Ascending aorta (tissue), 2 donors: ENCODE results near the gene STT3B. TPM values are rescaled to one million over a fixed set of nuclear protein-coding genes. Genes with fewer than 3 reads are reported as not detected.
"Not testable (repeated sequence)": the region's sequence is repeated elsewhere in the genome, so short reads cannot be mapped to it uniquely, and the experiment has no call there.

ENCODE experiments used
- DNase-seq, 2 donors: peaks; one replicate each; pipeline ENCODE4 v3.0.0-alpha.2; 2019; ENCODE audit warnings: low spot score in 2 of 2
- H3K27ac ChIP-seq, 2 donors: fragments of 200-600 bp; sonication (generic); one replicate each; pipeline ENCODE4 v1.5.1; 2016 to 2017; ENCODE audit warnings: mild to moderate bottlenecking in 1 of 2
- H3K27me3 ChIP-seq: fragments of 200-600 bp; sonication (generic); one replicate; pipeline ENCODE4 v1.5.1; 2017
- H3K36me3 ChIP-seq, 2 donors: fragments of 200-600 bp; sonication (generic); one replicate each; pipeline ENCODE4 v1.5.1; 2016
- H3K4me1 ChIP-seq, 2 donors: fragments of 200-600 bp; sonication (generic); one replicate each; pipeline ENCODE4 v1.5.1; 2016 to 2017; ENCODE audit warnings: mild to moderate bottlenecking in 1 of 2
- H3K4me3 ChIP-seq, 2 donors: fragments of 200-600 bp; sonication (generic); one replicate each; pipeline ENCODE4 v1.5.1; 2016 to 2017; ENCODE audit warnings: mild to moderate bottlenecking in 1 of 2
- H3K9me3 ChIP-seq, 2 donors: fragments of 200-600 bp; sonication (generic); one replicate each; pipeline ENCODE4 v1.5.1; 2016
- CTCF ChIP-seq, 3 experiments: fragments of 200-600 bp in 2 of 3; fragments of 450-650 bp in 1 of 3; sonication (generic) in 2 of 3; IDR thresholded peaks; one replicate each; pipeline ENCODE4 v1.5.1; 2016 to 2019; ENCODE audit warnings: antibody characterized with exemption in 3 of 3, mild to moderate bottlenecking in 1 of 3, moderate library complexity in 1 of 3
- intact Hi-C: fragments of 100-400 bp; cut with DNase I; formaldehyde crosslinking; loops from one replicate; pipeline ENCODE4 v1.15.1; 2023
- total RNA-seq: library from RNA; depleted of rRNA; stranded (reverse); fragments of >200 nt; gene quantifications from one replicate; pipeline ENCODE4 v1.1.0, GENCODE V29; 2016

The STT3B gene
- total RNA-seq, 1 donor from 2014 or later, result 79.5 TPM

GRCh38 chr3:31502803-31503221, 29.9 kb upstream of the STT3B start:
- Histone ChIP-seq H3K36me3 (no peaks in the 10 kb centered on the region), H3K27me3 (no peaks in the 10 kb centered on the region), H3K27ac (no peak overlapping the region), H3K9me3 (no peaks in the 10 kb centered on the region), H3K4me3 (no peak overlapping the region), H3K4me1 (no peaks in the 10 kb centered on the region)
- no peak for DNase-seq
- TF ChIP-seq CTCF (IDR thresholded peaks at IDR 0.05), result no peak
- intact Hi-C loops, result no loop called here

GRCh38 chr3:31503456-31503855, 29.3 kb upstream of the STT3B start:
- Histone ChIP-seq H3K4me1 (no peaks in the 10 kb centered on the region), H3K9me3 (no peaks in the 10 kb centered on the region), H3K27me3 (no peaks in the 10 kb centered on the region), H3K27ac (no peak overlapping the region), H3K4me3 (no peak overlapping the region), H3K36me3 (no peaks in the 10 kb centered on the region)
- no peak for TF ChIP-seq CTCF (IDR thresholded peaks at IDR 0.05)
- DNase-seq, result no peak
- intact Hi-C loops, result no loop called here

GRCh38 chr3:31504230-31504629, 28.5 kb upstream of the STT3B start:
- intact Hi-C loops, result no loop called here
- Histone ChIP-seq H3K36me3 (no peaks in the 10 kb centered on the region), H3K9me3 (no peaks in the 10 kb centered on the region), H3K4me1 (no peaks in the 10 kb centered on the region), H3K4me3 (no peak overlapping the region), H3K27ac (no peak overlapping the region), H3K27me3 (no peaks in the 10 kb centered on the region)
- no peak for DNase-seq
- TF ChIP-seq CTCF (IDR thresholded peaks at IDR 0.05), result no peak

DNA sequence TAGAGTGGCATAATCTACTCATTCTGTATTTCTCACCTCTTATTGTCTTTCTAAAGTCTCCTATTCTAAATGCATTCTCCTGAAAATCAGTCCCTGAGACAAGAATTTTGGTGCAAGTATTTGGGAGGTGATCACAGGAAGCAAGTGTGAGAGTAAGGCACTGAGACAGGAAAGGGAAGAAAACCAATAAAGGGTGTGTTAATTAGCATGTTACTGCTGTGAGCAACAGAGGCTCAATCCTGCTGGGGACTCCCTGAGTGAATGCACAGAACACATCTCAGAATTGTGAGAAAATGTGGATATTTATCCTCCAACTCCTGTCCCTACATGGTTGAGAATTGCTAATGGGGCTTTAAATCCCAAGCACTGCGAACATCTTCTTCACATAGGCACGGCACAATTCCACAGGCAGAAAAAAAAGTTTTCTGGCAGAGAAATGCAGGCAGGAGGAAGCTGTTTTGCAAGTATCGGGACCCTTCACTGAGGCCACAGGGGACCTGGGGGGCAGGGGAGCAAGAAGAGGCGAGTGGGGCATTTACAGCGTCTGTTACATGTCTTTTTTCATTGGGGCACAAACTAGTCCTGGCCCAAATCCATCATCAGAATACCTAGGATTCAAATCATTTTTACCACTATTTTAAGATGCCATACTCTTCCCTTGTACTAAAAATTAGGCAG, 27.2 kb upstream of the STT3B start:
- no peak for TF ChIP-seq CTCF (IDR thresholded peaks at IDR 0.05)
- no peak overlapping the region for H3K4me3 ChIP-seq
- no peaks in the 10 kb centered on the region for H3K4me1 ChIP-seq
- intact Hi-C loops, result no loop called here
- no peaks in the 10 kb centered on the region for H3K27me3 ChIP-seq
- no peak overlapping the region for H3K27ac ChIP-seq
- H3K36me3 ChIP-seq, result no peaks in the 10 kb centered on the region
- no peaks in the 10 kb centered on the region for H3K9me3 ChIP-seq
- no peak for DNase-seq

GRCh38 chr3:31506515-31506914, 26.2 kb upstream of the STT3B start:
- intact Hi-C loops, H3K4me3 ChIP-seq, H3K4me1 ChIP-seq, DNase-seq, H3K27ac ChIP-seq, H3K36me3 ChIP-seq, H3K27me3 ChIP-seq, H3K9me3 ChIP-seq: not testable (repeated sequence)

GRCh38 chr3:31508452-31509146, 24.1 kb upstream of the STT3B start:
- no peak for TF ChIP-seq CTCF (IDR thresholded peaks at IDR 0.05)
- Histone ChIP-seq H3K4me3 (no peak overlapping the region), H3K27ac (no peak overlapping the region), H3K9me3 (no peaks in the 10 kb centered on the region), H3K36me3 (no peaks in the 10 kb centered on the region), H3K27me3 (no peaks in the 10 kb centered on the region), H3K4me1 (no peaks in the 10 kb centered on the region)
- no peak for DNase-seq
- intact Hi-C loops, result no loop called here
